Chondrocyte (in vitro differentiated cells): ENCODE results near the gene ITGA11. TPM values are rescaled to one million over a fixed set of nuclear protein-coding genes. Genes with fewer than 3 reads are reported as not detected.

Experiments used
- DNase-seq: peaks from one replicate; pipeline ENCODE4 v3.0.0; 2021; ENCODE audit warnings: mixed read lengths, low spot score
- H3K27ac Mint-ChIP-seq: one replicate; pipeline ENCODE4 v1.8.0; 2021; ENCODE audit warnings: mild to moderate bottlenecking, moderate library complexity, mixed read lengths; ENCODE audit not compliant: unreplicated experiment
- H3K27me3 Mint-ChIP-seq: 2 replicates; pipeline ENCODE4 v1.8.0; 2021; ENCODE audit warnings: low read depth, mixed read lengths
- H3K36me3 Mint-ChIP-seq: 2 replicates; pipeline ENCODE4 v1.8.0; 2021; ENCODE audit warnings: low read depth, mixed read lengths
- H3K4me1 Mint-ChIP-seq: 2 replicates; pipeline ENCODE4 v1.8.0; 2021; ENCODE audit warnings: low read depth, mild to moderate bottlenecking, mixed read lengths
- H3K4me3 Mint-ChIP-seq: one replicate; pipeline ENCODE4 v1.8.0; 2021; ENCODE audit warnings: mild to moderate bottlenecking, moderate library complexity, mixed read lengths; ENCODE audit not compliant: unreplicated experiment
- H3K9me3 Mint-ChIP-seq: 2 replicates; pipeline ENCODE4 v1.8.0; 2021; ENCODE audit warnings: low read depth, mixed read lengths
- total RNA-seq: library from RNA; stranded (reverse); gene quantifications from 3 replicates; pipeline ENCODE4 v1.2.1, GENCODE V29; 2021
- TF ChIP-seq, protein P1 (sequence below): fragments of 200-600 bp; sonication (generic); IDR thresholded peaks from 2 replicates; pipeline ENCODE4 v1.5.0; 2021; ENCODE audit warnings: antibody characterized with exemption, mild to moderate bottlenecking, moderate library complexity

Gene ITGA11
- total RNA-seq, 1 donor from 2014 or later: 1,092 TPM

DNA sequence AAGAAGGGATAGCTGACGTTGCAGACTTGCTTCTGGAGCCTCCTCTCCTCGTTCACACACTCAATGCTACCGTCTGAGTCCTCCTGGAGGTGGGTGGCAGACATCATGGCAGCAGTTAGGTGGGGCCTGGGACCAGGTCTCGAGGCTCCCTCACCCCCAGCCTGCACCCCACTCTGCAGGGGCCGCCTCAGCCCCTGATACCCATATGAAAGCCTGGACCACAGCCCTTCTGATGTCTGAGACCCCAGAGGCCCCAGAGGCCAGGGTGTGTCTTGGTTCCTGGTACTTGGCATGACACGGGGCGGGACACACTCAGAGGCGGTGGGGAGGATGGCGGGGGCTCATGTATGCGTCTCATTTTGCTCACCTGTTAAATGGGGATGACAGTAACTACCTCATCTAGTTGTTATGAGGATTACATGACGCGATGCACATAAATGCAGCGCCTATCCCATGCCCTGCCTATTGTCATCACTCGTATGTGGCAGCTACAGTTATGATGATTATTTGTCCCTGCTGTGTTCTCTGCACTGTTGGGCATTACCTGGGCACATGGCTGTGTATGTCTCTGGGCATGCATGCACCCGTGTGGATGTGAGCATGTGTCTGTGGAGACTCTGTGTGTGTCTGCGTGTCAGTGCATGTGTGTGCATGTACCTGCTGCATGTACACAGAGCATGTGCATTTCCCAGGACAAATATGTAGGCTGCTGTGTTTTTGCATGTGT, 114.5 kb downstream of the ITGA11 start:
- Mint-ChIP-seq H3K4me1 (peaks cover 72% of the 10 kb centered on the region), H3K9me3 (no peaks in the 10 kb centered on the region), H3K27ac (peak overlapping the region; percentile 91), H3K4me3 (no peak overlapping the region), H3K36me3 (peaks cover 63% of the 10 kb centered on the region), H3K27me3 (no peaks in the 10 kb centered on the region)
- DNase-seq: no peak
- TF ChIP-seq, protein P1, sequence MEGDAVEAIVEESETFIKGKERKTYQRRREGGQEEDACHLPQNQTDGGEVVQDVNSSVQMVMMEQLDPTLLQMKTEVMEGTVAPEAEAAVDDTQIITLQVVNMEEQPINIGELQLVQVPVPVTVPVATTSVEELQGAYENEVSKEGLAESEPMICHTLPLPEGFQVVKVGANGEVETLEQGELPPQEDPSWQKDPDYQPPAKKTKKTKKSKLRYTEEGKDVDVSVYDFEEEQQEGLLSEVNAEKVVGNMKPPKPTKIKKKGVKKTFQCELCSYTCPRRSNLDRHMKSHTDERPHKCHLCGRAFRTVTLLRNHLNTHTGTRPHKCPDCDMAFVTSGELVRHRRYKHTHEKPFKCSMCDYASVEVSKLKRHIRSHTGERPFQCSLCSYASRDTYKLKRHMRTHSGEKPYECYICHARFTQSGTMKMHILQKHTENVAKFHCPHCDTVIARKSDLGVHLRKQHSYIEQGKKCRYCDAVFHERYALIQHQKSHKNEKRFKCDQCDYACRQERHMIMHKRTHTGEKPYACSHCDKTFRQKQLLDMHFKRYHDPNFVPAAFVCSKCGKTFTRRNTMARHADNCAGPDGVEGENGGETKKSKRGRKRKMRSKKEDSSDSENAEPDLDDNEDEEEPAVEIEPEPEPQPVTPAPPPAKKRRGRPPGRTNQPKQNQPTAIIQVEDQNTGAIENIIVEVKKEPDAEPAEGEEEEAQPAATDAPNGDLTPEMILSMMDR: no peak

DNA sequence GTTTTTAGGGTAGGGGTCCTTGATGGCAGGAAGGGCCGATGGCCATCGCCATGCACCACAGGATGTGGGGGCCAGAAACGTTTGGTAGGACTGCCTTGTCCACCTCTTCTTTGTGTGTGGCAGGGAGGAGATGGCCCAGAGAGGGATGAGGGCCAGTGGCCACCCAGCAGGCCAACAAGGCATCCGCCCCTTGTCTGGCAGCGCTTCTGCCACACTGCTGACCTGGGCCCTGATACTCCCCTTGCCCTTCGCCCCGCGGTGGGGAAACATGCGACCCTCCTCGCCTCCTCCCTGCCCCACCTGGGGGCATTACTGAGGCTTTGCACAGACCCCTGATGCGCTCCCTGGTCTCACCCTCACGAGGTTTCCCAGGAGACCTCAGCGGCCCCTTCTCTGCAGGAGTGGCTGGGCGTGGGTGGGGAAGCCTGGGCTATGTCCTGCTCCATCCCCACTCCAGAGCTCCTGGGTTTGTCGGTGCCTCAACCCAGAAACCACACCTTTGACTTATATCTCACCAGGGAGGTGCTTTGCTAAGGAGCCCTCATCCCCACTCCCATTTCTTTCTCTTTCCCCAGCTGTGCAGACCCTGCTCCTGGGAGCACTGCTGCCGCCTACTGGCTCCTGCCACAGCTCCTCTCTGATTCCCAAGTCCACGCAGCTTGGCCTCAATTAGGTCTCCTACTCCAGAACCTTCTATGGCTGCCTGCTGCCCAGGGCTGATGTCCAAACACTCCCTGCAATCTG, 115.7 kb downstream of the ITGA11 start:
- TF ChIP-seq, protein P1: peak; percentile 69
- Mint-ChIP-seq H3K27ac (peak overlapping the region; percentile 91), H3K36me3 (peaks cover 55% of the 10 kb centered on the region), H3K9me3 (no peaks in the 10 kb centered on the region), H3K27me3 (no peaks in the 10 kb centered on the region), H3K4me3 (no peak overlapping the region), H3K4me1 (peaks cover 72% of the 10 kb centered on the region)
- no peak for DNase-seq

DNA sequence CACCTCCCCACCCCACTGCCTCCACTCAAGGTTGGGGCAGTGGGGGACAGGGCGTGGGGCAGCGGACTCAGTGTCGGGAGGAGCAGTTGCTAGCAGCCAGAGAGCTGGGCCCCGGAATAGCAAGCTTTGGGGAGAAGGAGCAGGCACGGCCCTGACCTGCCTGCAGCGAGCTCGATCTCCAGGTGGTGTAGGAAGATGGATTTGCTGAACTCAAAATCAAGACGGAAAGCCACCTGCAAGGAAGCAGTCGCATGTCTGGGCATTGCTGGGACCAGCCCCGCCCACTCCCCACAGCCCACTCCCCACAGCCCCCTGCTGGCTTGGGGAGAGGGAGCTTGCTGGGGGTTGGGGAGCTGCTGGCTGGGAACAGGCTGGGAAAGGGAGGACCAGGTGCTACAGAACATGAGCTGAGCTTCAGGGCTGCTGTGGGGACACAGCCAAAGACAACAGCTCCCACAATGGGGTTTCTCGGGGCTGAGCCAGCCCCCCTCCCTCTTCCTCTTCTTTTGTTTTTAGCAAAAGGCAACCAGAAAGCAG, 116.4 kb downstream of the ITGA11 start:
- Mint-ChIP-seq H3K27ac (peak overlapping the region; percentile 91), H3K27me3 (no peaks in the 10 kb centered on the region), H3K4me1 (peaks cover 79% of the 10 kb centered on the region), H3K36me3 (peaks cover 60% of the 10 kb centered on the region), H3K9me3 (no peaks in the 10 kb centered on the region), H3K4me3 (no peak overlapping the region)
- DNase-seq: no peak
- TF ChIP-seq, protein P1: no peak

DNA sequence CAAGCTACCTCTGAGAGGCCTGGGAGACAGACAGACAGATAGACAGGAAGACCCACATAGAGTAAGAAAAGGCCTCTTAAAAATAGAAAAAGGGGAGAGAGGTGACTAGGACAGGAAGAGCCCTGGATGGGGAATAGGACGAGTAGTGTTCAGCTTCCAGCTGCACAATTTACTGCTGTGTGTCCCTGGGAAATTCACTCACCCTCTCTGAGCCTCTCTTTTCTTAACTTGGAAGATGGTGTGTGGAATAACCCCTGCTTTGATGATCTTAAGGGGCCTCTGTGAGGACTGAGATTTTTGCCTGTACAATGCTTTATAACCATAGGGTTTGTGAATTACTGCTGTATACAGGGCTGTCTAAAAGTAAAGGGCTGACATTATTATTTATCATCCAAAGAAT, 116.9 kb downstream of the ITGA11 start:
- Mint-ChIP-seq H3K27me3 (no peaks in the 10 kb centered on the region), H3K4me1 (peaks cover 84% of the 10 kb centered on the region), H3K4me3 (no peak overlapping the region), H3K27ac (peak overlapping the region; percentile 91), H3K9me3 (no peaks in the 10 kb centered on the region), H3K36me3 (peaks cover 62% of the 10 kb centered on the region)
- TF ChIP-seq, protein P1: no peak
- DNase-seq: no peak

DNA sequence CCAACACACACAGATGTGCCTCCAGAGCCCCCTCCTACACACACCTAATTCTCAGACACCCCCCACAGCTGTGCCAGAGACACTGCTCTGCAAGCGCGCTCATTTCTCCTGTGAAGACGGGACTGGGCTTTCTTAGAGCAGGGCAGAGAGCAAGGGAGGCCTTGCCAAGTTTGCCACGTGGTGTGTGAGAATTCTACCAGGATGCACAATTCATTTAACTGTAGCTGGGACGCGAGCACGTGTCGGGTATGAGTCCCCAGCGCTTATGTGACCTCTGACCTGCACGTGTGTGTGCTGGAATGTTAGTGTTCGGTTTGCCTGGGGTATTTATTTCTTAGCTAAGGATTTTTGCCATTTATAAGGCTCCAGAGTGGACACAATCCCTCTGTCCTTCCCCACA, 117.4 kb downstream of the ITGA11 start:
- H3K27me3 Mint-ChIP-seq: no peaks in the 10 kb centered on the region
- peaks cover 60% of the 10 kb centered on the region for H3K36me3 Mint-ChIP-seq
- no peak for DNase-seq
- no peak overlapping the region for H3K4me3 Mint-ChIP-seq
- no peaks in the 10 kb centered on the region for H3K9me3 Mint-ChIP-seq
- peak overlapping the region; percentile 91 for H3K27ac Mint-ChIP-seq
- H3K4me1 Mint-ChIP-seq: peaks cover 89% of the 10 kb centered on the region
- TF ChIP-seq, protein P1: no peak
